ENCODE results near the gene CLK2. TPM values are rescaled to one million over a fixed set of nuclear protein-coding genes. Genes with fewer than 3 reads are reported as not detected.

Gene CLK2
- total RNA-seq, 1 donor from 2014 or later, result 41.7 TPM

GRCh38 chr1:155277070-155277901 lies 4.0 kb upstream of the CLK2 start, which contains the start of gene HCN3:
Gene HCN3, plus strand, starts transcription at chr1:155277463. Its CDS starts 128 bp downstream, at chr1:155277591.
- H3K36me3 ChIP-seq, result no peaks in the 10 kb centered on the region
- TF ChIP-seq EZH2 (IDR thresholded peaks at IDR 0.05) (no peak), CTCF (IDR thresholded peaks at IDR 0.05) (peak; percentile 69), EZH2phosphoT487 (IDR thresholded peaks at IDR 0.05) (no peak)
- peaks cover 6% of the 10 kb centered on the region for H3K27me3 ChIP-seq
- DNase-seq (ENCODE audit: low spot score), result peak; percentile 100
- Mint-ChIP-seq H3K27ac (no peak within 1 kb of the TSS), H3K4me1 (peaks cover 39% of the 10 kb centered on the region), H3K4me3 (peak within 1 kb of the TSS; percentile 76), H3K36me3 (peaks cover 12% of the 10 kb centered on the region), H3K27me3 (ENCODE audit: insufficient read depth, low read depth) (peaks cover 3% of the 10 kb centered on the region), H3K9me3 (no peaks in the 10 kb centered on the region)
- peaks cover 8% of the 10 kb centered on the region for H3K79me2 ChIP-seq (ENCODE audit: low read depth)
- peaks cover 28% of the 10 kb centered on the region for H3K4me1 ChIP-seq
- H3K27ac ChIP-seq, result no peak within 1 kb of the TSS
- peak within 1 kb of the TSS; percentile 77 for H3K4me3 ChIP-seq
- no peak within 1 kb of the TSS for H3K9ac ChIP-seq
- H4K20me1 ChIP-seq (ENCODE audit: low read depth), result peaks cover 29% of the 10 kb centered on the region
- H2AFZ ChIP-seq (replicated peaks), result peak within 1 kb of the TSS; percentile 81
- H3K4me2 ChIP-seq, result peak within 1 kb of the TSS; percentile 98
- peaks cover 43% of the 10 kb centered on the region for H3F3A ChIP-seq (ENCODE audit: low read depth)
- H3K9me3 ChIP-seq (ENCODE audit: low read depth), result no peaks in the 10 kb centered on the region

- no peak for DNase-seq (ENCODE audit: low spot score)
- Histone ChIP-seq H3F3A (ENCODE audit: low read depth) (peaks cover 60% of the 10 kb centered on the region), H3K4me1 (peaks cover 19% of the 10 kb centered on the region), H3K36me3 (peaks cover 8% of the 10 kb centered on the region), H3K4me2 (peak overlapping the region; percentile 88), H3K27ac (peak overlapping the region; percentile 81), H2AFZ (replicated peaks) (no peak overlapping the region), H3K9me3 (ENCODE audit: low read depth) (no peaks in the 10 kb centered on the region), H4K20me1 (ENCODE audit: low read depth) (peaks cover 36% of the 10 kb centered on the region), H3K79me2 (ENCODE audit: low read depth) (peaks cover 40% of the 10 kb centered on the region), H3K4me3 (peak overlapping the region; percentile 80), H3K9ac (peak overlapping the region; percentile 65), H3K27me3 (peaks cover 3% of the 10 kb centered on the region)
- Mint-ChIP-seq H3K27ac (peak overlapping the region; percentile 84), H3K4me3 (peak overlapping the region; percentile 95), H3K27me3 (ENCODE audit: insufficient read depth, low read depth) (peaks cover 3% of the 10 kb centered on the region), H3K4me1 (peaks cover 33% of the 10 kb centered on the region), H3K36me3 (peaks cover 29% of the 10 kb centered on the region), H3K9me3 (no peaks in the 10 kb centered on the region)
- TF ChIP-seq CTCF (IDR thresholded peaks at IDR 0.05), result no peak
- no peak for TF ChIP-seq EZH2 (IDR thresholded peaks at IDR 0.05)
- TF ChIP-seq EZH2phosphoT487 (IDR thresholded peaks at IDR 0.05), result no peak
Observed at GRCh38 chr1:155272466-155273342, 600 bp downstream of the CLK2 start.

DNA sequence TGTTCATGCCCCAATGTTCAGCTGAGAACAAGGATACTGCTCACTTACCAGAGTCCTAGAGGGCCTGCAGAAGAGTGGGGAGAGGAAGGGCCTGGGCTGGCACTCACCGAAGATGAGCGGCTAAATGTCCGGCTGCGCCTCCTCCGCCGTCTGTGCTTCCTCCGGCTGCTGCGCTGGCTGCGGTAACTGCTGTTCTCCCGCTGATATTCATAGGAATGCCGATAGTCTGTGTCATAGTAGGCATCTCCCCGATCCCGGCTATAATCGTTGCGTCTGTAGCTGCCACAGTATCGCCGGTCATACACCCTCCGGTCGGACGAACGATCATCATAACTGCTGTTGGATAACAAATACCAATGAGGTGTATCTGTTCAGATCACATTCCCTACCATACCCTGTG lies 3.9 kb downstream of the CLK2 start:
- TF ChIP-seq EZH2 (IDR thresholded peaks at IDR 0.05) (no peak), CTCF (IDR thresholded peaks at IDR 0.05) (no peak), EZH2phosphoT487 (IDR thresholded peaks at IDR 0.05) (no peak)
- Histone ChIP-seq H3K4me2 (no peak overlapping the region), H3K4me3 (no peak overlapping the region), H3F3A (ENCODE audit: low read depth) (peaks cover 81% of the 10 kb centered on the region), H4K20me1 (ENCODE audit: low read depth) (peaks cover 38% of the 10 kb centered on the region), H3K79me2 (ENCODE audit: low read depth) (peaks cover 40% of the 10 kb centered on the region), H3K4me1 (peaks cover 14% of the 10 kb centered on the region), H3K27ac (no peak overlapping the region), H3K27me3 (no peaks in the 10 kb centered on the region), H2AFZ (replicated peaks) (no peak overlapping the region), H3K9ac (no peak overlapping the region), H3K36me3 (peaks cover 18% of the 10 kb centered on the region), H3K9me3 (ENCODE audit: low read depth) (no peaks in the 10 kb centered on the region)
- no peak for DNase-seq (ENCODE audit: low spot score)
- Mint-ChIP-seq H3K27me3 (ENCODE audit: insufficient read depth, low read depth) (peaks cover 3% of the 10 kb centered on the region), H3K4me3 (no peak overlapping the region), H3K27ac (no peak overlapping the region), H3K9me3 (no peaks in the 10 kb centered on the region), H3K4me1 (peaks cover 22% of the 10 kb centered on the region), H3K36me3 (peaks cover 52% of the 10 kb centered on the region)

All from neural progenitor cell (in vitro differentiated cells).